ENCODE measurements around the gene REEP1.

DNA sequence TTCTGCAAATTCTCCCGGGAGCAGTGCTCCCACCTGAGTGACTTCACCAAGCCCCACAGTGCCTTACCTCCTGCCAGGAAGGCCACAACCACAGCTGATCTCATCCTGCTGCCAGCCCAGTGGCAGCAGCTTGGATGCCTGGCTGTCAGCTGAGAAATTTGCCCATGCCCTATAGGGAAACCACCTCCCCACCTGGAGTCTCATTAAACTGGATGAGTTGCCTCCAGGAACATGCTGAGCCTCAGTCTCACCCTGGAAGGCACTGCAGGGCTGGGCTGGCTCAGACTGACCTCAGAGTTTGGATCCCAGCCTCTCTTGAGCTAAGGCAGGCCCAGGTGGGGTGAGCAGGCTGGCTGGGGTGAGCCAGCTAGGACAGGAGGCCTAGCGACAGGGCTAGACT lies 23.3 kb downstream of the REEP1 start:
- TF ChIP-seq POLR2A (IDR thresholded peaks at IDR 0.05): no peak
- TF ChIP-seq, protein P1, sequence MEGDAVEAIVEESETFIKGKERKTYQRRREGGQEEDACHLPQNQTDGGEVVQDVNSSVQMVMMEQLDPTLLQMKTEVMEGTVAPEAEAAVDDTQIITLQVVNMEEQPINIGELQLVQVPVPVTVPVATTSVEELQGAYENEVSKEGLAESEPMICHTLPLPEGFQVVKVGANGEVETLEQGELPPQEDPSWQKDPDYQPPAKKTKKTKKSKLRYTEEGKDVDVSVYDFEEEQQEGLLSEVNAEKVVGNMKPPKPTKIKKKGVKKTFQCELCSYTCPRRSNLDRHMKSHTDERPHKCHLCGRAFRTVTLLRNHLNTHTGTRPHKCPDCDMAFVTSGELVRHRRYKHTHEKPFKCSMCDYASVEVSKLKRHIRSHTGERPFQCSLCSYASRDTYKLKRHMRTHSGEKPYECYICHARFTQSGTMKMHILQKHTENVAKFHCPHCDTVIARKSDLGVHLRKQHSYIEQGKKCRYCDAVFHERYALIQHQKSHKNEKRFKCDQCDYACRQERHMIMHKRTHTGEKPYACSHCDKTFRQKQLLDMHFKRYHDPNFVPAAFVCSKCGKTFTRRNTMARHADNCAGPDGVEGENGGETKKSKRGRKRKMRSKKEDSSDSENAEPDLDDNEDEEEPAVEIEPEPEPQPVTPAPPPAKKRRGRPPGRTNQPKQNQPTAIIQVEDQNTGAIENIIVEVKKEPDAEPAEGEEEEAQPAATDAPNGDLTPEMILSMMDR (IDR thresholded peaks at IDR 0.05): no peak

Data from suprapubic skin (tissue), 3 donors.